Activated CD4-positive, CD25-positive, alpha-beta regulatory T cell (primary cell): Measurements from ENCODE around the gene MVB12B.

ENCODE experiments used
- DNase-seq, 4 experiments: peaks; one replicate each; lab custom pipeline; 2025; lab: John Stamatoyannopoulos, UW

The MVB12B gene

GRCh38 chr9:126430124-126430523, 103.5 kb downstream of the MVB12B start:
- DNase-seq: no peak

- DNase-seq: no peak
Observed at GRCh38 chr9:126431077-126431742, 104.6 kb downstream of the MVB12B start.

- no peak for DNase-seq
Observed at GRCh38 chr9:126432659-126433058, 106.0 kb downstream of the MVB12B start.

- DNase-seq: no peak
Observed at GRCh38 chr9:126435105-126435504, 108.5 kb downstream of the MVB12B start.

GRCh38 chr9:126435626-126436025, 109.0 kb downstream of the MVB12B start:
- no peak for DNase-seq

- no peak for DNase-seq
Observed at GRCh38 chr9:126436545-126437267, 110.1 kb downstream of the MVB12B start.

- DNase-seq: no peak
Observed at GRCh38 chr9:126437268-126437666, 110.6 kb downstream of the MVB12B start.

- no peak for DNase-seq
Observed at GRCh38 chr9:126437701-126438100, 111.1 kb downstream of the MVB12B start.

- no peak for DNase-seq
Observed at GRCh38 chr9:126438741-126439401, 112.2 kb downstream of the MVB12B start.

GRCh38 chr9:126439402-126439765, 112.8 kb downstream of the MVB12B start:
- no peak for DNase-seq

- DNase-seq: no peak
Observed at GRCh38 chr9:126439883-126440653, 113.4 kb downstream of the MVB12B start.

GRCh38 chr9:126440940-126441339, 114.3 kb downstream of the MVB12B start:
- DNase-seq: no peak

GRCh38 chr9:126442636-126443035, 116.0 kb downstream of the MVB12B start:
- DNase-seq: no peak

- no peak for DNase-seq
Observed at GRCh38 chr9:126443144-126443543, 116.5 kb downstream of the MVB12B start.

GRCh38 chr9:126448136-126448535, 121.5 kb downstream of the MVB12B start:
- DNase-seq: no peak

GRCh38 chr9:126448865-126449577, 122.4 kb downstream of the MVB12B start:
- DNase-seq: no peak

GRCh38 chr9:126449725-126450667, 123.4 kb downstream of the MVB12B start:
- DNase-seq: no peak

- no peak for DNase-seq
Observed at GRCh38 chr9:126450668-126451205, 124.1 kb downstream of the MVB12B start.

GRCh38 chr9:126451316-126451885, 124.8 kb downstream of the MVB12B start:
- no peak for DNase-seq

GRCh38 chr9:126452106-126452505, 125.5 kb downstream of the MVB12B start:
- DNase-seq: no peak
